IPS-15b (cell line): Measurements from ENCODE around the gene SMAP1.

Experiments
- H3K27me3 ChIP-seq: one replicate; pipeline ENCODE4 v1.6.1; 2013; ENCODE audit warnings: low read length; ENCODE audit not compliant: control insufficient read depth, insufficient read depth
- H3K36me3 ChIP-seq: one replicate; pipeline ENCODE4 v1.6.1; 2013; ENCODE audit warnings: low read length; ENCODE audit not compliant: control insufficient read depth, insufficient read depth
- H3K4me1 ChIP-seq: one replicate; pipeline ENCODE4 v1.6.1; 2013; ENCODE audit warnings: mild to moderate bottlenecking, low read length; ENCODE audit not compliant: control insufficient read depth, insufficient read depth
- H3K4me3 ChIP-seq: one replicate; pipeline ENCODE4 v1.5.1; 2013; ENCODE audit warnings: low read depth, low read length
- H3K9ac ChIP-seq: one replicate; pipeline ENCODE4 v1.6.1; 2013; ENCODE audit warnings: low read depth, mild to moderate bottlenecking, low read length
- H3K9me3 ChIP-seq: one replicate; pipeline ENCODE4 v1.6.1; 2013; ENCODE audit warnings: mild to moderate bottlenecking, low read length; ENCODE audit not compliant: control insufficient read depth, insufficient read depth

SMAP1 gene

DNA sequence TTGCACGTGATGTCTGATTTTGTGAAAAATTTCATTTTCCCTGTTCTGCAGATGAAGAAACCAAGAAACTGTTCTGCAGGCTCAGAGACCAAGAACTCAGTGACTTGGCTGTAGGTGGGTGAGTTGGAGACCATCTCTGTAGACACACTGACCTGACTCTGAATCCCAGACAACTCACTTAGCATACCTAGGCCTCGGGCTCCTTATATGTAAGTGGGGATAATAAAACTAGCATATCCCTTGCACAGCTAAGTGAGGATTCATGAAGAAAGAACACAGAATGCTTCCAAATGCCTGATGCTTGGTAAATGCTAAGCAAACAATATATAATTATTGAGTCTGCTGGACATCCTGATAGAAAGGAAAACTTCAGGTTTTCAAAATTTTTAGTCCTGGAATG is 218.4 kb downstream of the SMAP1 start:
- Histone ChIP-seq H3K9me3 (no peaks in the 10 kb centered on the region), H3K36me3 (no peaks in the 10 kb centered on the region), H3K27me3 (no peaks in the 10 kb centered on the region), H3K4me1 (peaks cover 13% of the 10 kb centered on the region), H3K4me3 (no peak overlapping the region), H3K9ac (no peak overlapping the region)

DNA sequence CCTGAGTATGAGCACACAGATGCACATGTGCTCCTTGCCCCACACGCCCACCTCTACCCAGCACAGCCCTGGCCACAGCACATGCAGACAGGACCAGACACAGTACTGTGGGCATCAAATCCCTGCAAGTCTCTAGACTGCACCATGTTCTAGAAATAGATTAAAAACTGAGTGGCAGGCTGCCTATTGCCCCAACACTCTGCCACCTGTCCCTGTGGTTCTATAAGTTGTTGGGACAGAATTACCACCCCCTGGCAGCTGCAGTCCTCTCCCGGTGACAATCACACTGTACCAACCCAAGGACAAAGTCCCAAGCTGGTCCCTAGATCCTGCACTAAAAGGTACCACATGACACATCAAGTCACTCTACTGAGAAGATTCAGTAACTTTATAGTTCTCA is 219.0 kb downstream of the SMAP1 start:
- no peaks in the 10 kb centered on the region for H3K27me3 ChIP-seq

DNA sequence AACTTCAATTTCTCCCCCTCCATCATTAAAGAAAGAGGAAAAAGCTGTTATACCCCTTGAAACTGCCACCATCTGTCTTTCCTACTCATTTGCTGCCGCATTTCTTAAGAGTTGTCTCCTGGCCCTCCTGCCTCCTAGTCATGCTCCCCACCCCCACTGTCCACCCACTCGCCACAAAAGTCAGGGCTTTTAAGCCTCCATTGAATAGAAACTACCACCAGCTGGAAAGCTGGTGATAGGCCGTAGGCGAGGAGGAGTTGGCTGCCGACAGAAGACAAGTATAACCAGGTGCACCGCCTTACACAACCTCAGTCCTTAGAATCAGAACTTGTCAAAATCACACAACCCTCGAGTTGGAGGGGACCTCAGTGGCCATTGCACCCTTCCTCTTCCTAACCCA is 221.6 kb downstream of the SMAP1 start:
- H3K9me3 ChIP-seq = no peaks in the 10 kb centered on the region
- H3K4me3 ChIP-seq = no peak overlapping the region
- H3K36me3 ChIP-seq = no peaks in the 10 kb centered on the region
- no peaks in the 10 kb centered on the region for H3K27me3 ChIP-seq
- no peak overlapping the region for H3K9ac ChIP-seq
- peaks cover 13% of the 10 kb centered on the region for H3K4me1 ChIP-seq

More for the DNA sequence above, 219.0 kb downstream of the SMAP1 start:
- Histone ChIP-seq H3K9ac (no peak overlapping the region), H3K4me1 (peaks cover 13% of the 10 kb centered on the region), H3K9me3 (no peaks in the 10 kb centered on the region), H3K4me3 (no peak overlapping the region), H3K36me3 (no peaks in the 10 kb centered on the region)

DNA sequence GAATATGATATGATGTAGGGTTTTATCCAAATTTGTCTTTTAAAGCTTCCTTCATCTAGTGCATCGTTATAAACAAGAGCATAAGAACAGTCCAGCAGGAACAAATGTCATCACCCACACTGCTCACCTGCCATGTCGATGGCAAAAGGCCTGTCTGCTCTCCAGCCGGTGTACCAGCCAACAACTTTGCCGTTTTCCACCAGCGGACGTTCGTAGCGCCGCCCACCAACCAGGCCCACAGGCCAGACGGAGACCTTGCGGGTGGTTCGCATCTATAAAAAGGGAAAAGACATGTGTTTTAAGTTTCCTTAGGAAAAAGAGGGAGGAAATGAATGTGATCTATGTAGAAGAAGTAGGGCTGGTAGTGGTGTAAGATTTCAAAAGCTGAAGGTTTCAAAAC is 226.3 kb downstream of the SMAP1 start:
- H3K9ac ChIP-seq = no peak overlapping the region
- no peaks in the 10 kb centered on the region for H3K27me3 ChIP-seq
- no peaks in the 10 kb centered on the region for H3K4me1 ChIP-seq
- H3K36me3 ChIP-seq = no peaks in the 10 kb centered on the region
- no peaks in the 10 kb centered on the region for H3K9me3 ChIP-seq
- H3K4me3 ChIP-seq = no peak overlapping the region

DNA sequence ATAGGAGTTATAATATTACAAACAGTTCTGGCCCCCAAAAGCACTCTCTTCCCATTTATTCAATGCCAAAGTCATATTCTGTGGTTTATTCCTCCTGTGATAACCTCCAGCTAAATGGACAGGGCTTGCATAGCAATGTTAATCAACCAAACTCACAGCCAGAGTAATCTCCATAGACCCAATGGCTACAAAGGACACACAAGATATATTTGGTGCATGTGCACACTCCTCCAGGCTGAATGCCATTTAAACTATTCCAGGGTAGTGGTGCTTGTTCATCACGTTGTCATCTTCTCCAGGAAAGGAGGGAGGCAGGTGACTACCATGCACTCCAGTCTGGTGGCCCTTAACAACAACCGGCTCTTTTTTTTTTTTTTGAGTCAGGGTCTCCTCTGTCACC is 232.4 kb downstream of the SMAP1 start:
- Histone ChIP-seq H3K36me3 (no peaks in the 10 kb centered on the region), H3K4me3 (no peak overlapping the region), H3K27me3 (no peaks in the 10 kb centered on the region), H3K9ac (no peak overlapping the region), H3K9me3 (no peaks in the 10 kb centered on the region), H3K4me1 (no peaks in the 10 kb centered on the region)

DNA sequence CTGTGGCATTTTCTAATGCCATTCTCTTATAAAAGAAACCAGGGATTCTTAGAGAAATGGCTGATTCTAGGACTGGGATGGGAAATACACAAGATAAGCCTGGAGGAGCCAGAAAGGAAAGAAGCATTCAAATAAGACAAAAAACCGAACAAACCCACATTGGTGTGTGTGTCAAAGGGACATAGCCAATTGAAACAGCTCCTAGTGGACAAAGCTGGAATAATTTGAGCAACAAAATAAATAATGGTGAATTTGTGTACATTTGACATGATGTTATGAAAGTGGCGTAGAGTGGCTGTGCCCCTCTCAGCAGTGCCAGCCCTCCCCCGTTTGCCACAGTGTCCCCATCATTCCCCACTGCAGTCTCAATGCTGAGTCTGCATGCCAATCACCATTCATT is 233.6 kb downstream of the SMAP1 start:
- Histone ChIP-seq H3K9ac (no peak overlapping the region), H3K4me3 (no peak overlapping the region), H3K36me3 (no peaks in the 10 kb centered on the region), H3K27me3 (no peaks in the 10 kb centered on the region), H3K4me1 (no peaks in the 10 kb centered on the region), H3K9me3 (no peaks in the 10 kb centered on the region)

DNA sequence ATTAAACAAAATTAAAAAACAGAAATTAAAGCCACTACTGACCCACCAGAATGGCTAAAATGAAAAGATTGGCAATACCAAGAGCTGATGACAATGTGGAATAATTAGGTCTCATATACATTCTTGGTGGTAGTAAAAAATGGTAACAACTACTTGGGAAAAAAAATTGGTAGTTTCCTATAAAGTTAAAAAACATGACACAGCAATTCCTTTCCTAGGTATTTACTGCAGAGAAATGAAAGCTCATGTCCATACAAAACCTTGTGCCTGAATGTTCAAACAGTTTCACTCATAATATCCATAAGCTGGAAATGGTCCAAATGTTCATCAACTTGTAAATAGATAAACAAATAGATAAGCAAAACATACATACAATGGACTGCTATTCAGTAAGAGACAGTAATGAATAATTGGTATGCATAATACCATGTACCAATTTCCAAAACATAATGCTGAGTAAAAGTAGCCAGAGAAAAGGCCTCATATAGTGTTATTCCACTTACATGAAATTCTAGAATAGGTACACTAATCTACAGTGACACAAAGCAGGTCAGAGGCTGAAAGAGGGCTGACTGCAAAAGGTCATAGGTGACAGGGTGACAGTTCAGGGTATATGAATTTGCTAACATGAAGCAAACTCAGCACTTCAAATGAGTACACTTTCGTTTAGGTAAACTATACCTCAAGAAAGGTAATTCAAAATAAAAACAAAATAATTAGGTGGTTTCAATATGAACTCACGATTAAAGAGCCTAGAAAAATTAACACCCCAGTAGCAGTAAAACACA is 236.2 kb downstream of the SMAP1 start:
- no peaks in the 10 kb centered on the region for H3K9me3 ChIP-seq
- H3K9ac ChIP-seq = no peak overlapping the region
- no peaks in the 10 kb centered on the region for H3K4me1 ChIP-seq
- H3K4me3 ChIP-seq = no peak overlapping the region
- H3K36me3 ChIP-seq = no peaks in the 10 kb centered on the region
- H3K27me3 ChIP-seq = no peaks in the 10 kb centered on the region

DNA sequence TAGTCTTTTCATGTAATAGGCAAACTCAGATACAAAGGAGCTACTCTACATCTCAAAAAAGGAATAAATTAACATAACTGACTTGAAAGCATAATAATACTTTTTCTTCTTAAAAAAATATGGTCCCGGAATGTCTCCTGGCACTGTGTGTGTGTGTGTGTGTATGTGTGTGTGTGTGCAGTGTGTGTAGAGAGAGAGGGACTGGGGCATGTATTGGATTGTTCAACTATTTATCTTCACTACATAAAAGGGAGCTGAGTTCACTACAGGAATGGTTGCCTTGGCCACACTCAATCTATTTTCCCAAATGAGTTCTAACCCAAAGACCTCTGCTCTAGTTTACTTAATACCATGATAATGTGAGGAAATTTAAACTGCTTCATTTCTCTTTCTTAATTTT is 238.1 kb downstream of the SMAP1 start:
- no peaks in the 10 kb centered on the region for H3K4me1 ChIP-seq
- H3K9ac ChIP-seq = no peak overlapping the region
- no peaks in the 10 kb centered on the region for H3K9me3 ChIP-seq
- no peak overlapping the region for H3K4me3 ChIP-seq
- no peaks in the 10 kb centered on the region for H3K36me3 ChIP-seq
- H3K27me3 ChIP-seq = no peaks in the 10 kb centered on the region
